NOMO-1 treated with dmso at 0.1 percent for 144 hours (cell line): ENCODE results near the gene AFAP1L2.

Experiments
- DNase-seq: peaks from one replicate; lab custom pipeline; 2025; ENCODE audit not compliant: unreplicated experiment; lab: John Stamatoyannopoulos, UW

Gene AFAP1L2

GRCh38 chr10:114295393-114295792 lies 108.9 kb downstream of the AFAP1L2 start:
- DNase-seq = no peak

DNA sequence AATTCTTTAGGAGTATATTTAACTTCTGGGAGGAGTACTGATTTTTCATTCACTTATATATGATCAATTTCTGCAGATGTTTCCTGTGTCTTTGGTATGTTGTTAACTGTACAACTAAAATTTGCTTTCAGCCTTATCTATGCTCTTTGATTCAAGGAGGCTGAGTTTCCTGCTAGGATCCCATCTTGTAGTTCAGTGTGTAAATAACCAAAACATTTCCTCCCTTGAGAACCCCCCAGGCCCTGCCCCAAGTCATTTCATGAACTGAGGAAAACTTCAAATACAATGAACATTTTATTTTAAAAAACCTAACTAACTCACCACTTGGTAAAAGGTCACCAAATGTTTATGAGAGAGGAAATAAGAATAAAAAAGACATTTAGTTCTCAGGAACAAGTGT lies 109.8 kb downstream of the AFAP1L2 start:
- DNase-seq = no peak

DNA sequence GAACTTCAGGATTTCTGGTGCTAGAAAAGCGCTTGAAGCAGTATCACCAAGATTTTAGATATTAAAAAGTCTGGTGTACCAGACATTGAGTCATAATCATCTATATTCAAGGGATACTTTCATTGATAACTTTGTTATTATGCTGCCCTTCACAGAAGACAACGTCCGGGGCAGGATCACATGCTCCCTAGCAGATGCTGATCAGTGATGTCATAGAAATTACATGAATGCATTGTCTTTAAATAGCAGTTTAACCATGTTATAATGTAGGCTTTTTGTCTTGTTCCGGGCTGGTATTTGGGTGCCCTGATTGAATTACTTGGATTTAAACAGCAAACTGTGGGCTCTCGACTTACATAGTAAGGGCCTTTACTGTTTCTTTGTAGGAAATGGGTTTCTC lies 111.2 kb downstream of the AFAP1L2 start:
- DNase-seq = no peak

DNA sequence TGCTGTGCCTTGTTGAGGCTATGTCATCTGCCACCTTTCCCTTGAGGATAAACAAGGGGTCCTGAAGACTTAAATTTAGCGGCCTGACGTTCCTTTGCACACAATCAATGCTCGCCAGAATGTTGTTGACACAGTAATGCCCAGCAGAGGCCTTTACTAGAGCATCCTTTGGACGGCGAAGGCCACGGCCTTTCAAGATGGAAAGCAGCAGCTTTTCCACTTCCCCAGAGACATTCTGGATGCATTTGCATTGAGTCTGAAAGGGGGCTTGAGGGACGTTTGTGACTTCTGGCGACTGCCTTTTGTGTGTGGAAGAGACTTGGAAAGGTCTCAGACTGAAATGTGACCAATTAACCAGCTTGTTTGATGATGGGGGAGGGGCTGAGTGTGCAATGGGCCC lies 112.8 kb downstream of the AFAP1L2 start:
- no peak for DNase-seq

DNA sequence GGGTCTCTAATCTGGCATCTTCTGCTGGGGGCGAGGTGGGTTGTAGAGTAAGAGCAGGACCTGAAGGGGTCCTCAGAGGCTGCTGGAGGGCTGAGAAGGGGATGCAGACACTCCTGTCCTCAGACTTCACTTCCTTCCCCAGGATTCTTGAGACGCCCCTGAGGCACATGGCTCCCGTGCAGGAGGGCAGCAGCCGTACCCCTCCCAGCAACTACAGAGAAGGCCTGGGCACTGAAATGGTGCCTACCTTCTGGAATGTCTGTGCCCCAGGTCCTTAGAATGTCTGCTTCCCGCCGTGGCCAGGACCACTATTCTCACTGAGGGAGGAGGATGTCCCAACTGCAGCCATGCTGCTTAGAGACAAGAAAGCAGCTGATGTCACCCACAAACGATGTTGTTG lies 113.2 kb downstream of the AFAP1L2 start:
- DNase-seq = no peak

- DNase-seq = no peak
These were observed 114.3 kb downstream of the AFAP1L2 start for GRCh38 chr10:114290038-114290437.

GRCh38 chr10:114289096-114289436 lies 115.2 kb downstream of the AFAP1L2 start:
- DNase-seq = no peak

GRCh38 chr10:114288424-114289095 lies 115.7 kb downstream of the AFAP1L2 start:
- no peak for DNase-seq

DNA sequence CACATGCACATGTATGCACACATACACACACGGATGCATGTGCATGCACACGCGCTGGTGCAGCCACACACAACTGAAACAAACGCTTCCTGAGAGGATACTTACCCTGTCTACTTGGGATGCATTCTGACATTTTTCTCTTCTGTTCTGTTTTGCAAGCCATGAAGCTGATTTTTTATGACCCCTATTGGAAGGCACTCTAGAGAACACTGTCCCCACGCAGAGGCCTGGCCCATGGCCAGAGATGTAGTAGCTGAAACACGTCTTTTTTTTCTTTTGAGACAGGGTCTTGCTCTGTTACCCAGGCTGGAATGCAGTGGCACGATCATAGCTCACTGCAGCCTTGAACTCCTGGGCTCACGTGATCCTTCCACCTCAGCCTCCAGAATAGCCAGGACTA lies 117.4 kb downstream of the AFAP1L2 start:
- no peak for DNase-seq

GRCh38 chr10:114285961-114286441 lies 118.3 kb downstream of the AFAP1L2 start:
- DNase-seq = no peak

DNA sequence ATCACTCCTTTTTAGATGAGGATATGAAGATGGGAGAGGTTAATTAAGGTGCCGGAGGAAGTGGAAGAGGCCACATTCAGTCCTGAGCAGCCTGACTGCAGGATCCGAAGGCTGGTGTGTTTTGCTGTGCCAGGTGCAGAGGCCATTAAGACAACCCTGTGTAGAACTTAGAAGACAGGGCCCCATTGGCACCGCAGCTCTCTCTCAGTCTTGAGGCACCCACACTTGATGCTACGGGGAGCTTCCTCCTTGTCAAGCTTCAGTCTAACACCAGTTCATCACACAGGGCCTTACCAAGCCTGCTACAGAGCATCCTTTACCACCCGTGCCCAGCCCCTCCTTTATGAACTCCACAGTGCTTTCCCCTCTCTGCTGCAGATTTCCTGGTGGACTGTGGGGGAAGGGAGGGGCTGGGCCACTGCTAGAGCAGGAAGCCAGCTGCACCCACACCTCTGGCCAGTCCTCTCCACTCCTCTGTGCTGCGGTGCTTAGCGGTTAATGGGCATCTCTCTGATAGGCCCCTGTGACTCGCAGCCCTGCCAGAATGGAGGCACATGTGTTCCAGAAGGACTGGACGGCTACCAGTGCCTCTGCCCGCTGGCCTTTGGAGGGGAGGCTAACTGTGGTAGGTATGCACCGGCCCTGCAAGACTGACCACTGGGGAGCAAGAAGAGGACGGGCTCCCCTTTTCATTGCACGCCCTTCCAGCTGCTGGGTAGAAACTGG lies 119.8 kb downstream of the AFAP1L2 start:
- no peak for DNase-seq

- no peak for DNase-seq
These were observed 120.6 kb downstream of the AFAP1L2 start for GRCh38 chr10:114283535-114284234.

GRCh38 chr10:114283091-114283490 lies 121.2 kb downstream of the AFAP1L2 start:
- DNase-seq = no peak

DNA sequence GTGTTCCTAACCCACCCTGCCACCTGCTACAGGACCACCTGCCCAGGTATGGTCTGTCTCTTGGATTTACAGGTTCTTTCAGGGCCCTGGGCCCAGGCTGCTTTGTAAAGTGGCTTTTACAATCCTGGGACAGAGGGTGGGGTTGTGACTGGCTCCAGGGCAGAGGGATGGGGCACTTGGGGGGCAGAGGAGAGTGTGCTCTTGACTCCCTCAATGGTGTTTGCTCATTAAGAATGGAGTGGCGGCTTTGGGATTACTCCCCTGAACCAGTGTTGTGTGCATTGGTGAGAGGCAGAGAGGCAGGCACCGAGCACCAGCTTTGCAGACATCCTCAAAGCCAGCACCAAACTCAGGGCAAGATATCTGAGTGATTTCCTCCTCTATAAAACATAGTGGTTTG lies 121.8 kb downstream of the AFAP1L2 start:
- no peak for DNase-seq

GRCh38 chr10:114281461-114281860 lies 122.8 kb downstream of the AFAP1L2 start:
- no peak for DNase-seq

GRCh38 chr10:114281006-114281405 lies 123.3 kb downstream of the AFAP1L2 start:
- DNase-seq = no peak

DNA sequence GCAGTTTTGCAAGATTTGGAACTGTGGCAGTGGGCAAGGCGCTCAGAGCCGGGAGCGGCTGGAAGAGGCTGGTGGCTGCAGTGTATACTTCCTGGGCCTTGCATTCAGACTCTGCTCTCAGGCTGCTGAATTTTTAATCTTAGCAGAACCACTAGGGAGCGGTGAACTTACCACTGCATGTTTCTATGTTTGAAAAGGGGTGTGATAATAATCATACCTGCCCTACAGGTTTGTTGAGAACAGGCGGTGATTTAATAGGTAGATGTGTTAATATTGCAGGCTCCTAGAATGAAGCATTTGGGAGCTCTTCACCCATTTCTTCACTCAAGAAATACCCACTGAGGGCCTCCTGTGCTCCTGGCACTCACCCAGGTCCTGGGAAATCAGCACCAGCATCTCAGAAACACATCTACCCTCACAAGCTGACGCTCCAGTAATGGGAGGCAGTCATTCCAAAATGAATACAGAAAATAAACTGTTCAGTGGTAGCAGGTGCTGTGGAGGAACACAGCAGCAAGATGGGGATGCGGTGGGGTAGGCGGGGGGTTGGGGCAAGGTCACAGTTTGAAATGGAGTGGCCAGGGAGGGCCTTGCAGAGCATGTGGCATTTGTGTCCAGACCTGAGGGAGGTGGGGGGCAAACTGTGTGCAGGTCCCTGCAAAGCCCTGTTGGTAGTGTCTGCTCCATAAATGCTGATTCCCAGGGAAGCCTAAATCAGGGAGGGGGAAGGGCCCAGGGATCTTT lies 124.2 kb downstream of the AFAP1L2 start:
- DNase-seq = no peak

DNA sequence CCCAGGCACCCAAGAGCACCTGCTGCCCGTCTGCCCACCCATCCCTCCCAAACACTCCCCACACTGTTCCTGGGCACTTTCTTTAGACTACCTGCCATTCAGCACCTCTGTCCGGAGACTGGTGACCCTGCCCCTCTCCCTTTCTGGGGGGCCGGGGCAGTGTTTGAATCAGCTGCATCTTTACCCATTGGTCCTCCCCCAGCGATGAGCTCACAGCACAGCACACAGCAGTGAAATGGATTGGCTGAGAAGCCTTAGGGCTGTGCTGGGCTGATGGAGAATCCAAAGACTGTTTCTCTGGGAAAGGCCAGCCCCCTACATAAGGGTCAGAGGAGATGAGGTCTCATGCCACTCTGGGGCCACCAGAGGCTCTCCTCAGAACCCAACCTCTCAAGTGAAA lies 125.0 kb downstream of the AFAP1L2 start:
- DNase-seq = no peak

GRCh38 chr10:114278884-114279191 lies 125.5 kb downstream of the AFAP1L2 start:
- DNase-seq = no peak

- DNase-seq = no peak
These were observed 126.0 kb downstream of the AFAP1L2 start for GRCh38 chr10:114278140-114278883.

DNA sequence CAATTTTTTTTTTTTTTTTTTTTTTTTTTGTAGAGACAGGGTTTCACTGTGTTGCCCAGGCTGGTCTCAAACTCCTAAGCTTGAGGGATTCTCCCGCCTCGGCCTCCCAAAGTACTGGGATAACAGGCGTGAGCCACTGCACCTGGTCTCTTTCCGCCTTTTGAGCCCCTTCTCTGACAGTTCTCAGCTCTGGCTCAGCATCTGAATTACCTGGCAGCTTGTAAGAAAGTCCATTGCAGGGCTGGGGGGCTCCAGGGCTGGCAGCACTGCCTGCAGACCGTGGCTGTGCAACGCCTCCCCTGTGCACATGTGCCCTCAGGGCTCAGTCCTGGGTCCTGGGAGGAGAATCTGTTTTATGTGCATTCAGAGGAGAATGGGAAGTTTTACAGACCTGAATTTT lies 127.6 kb downstream of the AFAP1L2 start:
- DNase-seq = no peak
